ENCODE data around the gene PRDX2.

GRCh38 chr19:12842511-12842910, 40.9 kb upstream of the PRDX2 start:
- TF ChIP-seq CTCF (IDR thresholded peaks at IDR 0.05) (no peak), POLR2A (IDR thresholded peaks at IDR 0.05) (no peak)

Data from tibial nerve (tissue), 3 donors.